Measurements from ENCODE around the gene QDPR.

DNA sequence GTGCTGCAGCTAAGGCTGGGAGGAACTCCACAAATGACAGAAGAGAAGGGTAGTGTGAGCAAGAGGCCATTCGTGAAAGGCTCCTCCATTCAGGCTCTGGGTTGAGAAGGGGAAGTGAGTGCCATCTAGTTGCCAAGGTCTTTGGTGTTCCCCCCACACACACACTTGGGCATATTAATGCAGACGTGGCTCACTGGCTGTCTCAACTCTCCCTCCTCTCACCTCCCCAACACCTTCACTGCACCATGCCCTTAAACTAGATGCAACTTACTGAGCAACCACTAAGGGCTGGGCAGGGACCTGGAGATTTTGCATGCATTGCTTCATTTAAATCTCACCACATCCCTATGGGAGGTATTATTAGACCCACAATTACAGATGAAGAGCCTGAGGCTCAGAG, 11.8 kb upstream of the QDPR start:
- TF ChIP-seq POLR2A (IDR thresholded peaks at IDR 0.05; ENCODE audit: low read depth, low read length) (no peak), POLR2AphosphoS5 (IDR thresholded peaks at IDR 0.05; ENCODE audit: low read depth, low read length) (no peak)
